ES-I3 (cell line): ENCODE results near the gene ZNF207.
"Not testable (repeated sequence)": the region's sequence is repeated elsewhere in the genome, so short reads cannot be mapped to it uniquely, and the experiment has no call there.

Experiments
- H3K36me3 ChIP-seq: 2 replicates; pipeline ENCODE4 v1.6.1; 2013; ENCODE audit warnings: mild to moderate bottlenecking, low read length, control low read depth, moderate library complexity; ENCODE audit not compliant: insufficient read depth
- H3K4me1 ChIP-seq: 2 replicates; pipeline ENCODE4 v1.6.1; 2013; ENCODE audit warnings: mild to moderate bottlenecking, control low read depth, low read length; ENCODE audit not compliant: insufficient read depth
- H3K9ac ChIP-seq: 2 replicates; pipeline ENCODE4 v1.6.1; 2013; ENCODE audit warnings: low read depth, mild to moderate bottlenecking, low read length, moderate library complexity
- H3K9me3 ChIP-seq: 2 replicates; pipeline ENCODE4 v1.6.1; 2013; ENCODE audit warnings: mild to moderate bottlenecking, low read length, moderate library complexity; ENCODE audit not compliant: control insufficient read depth, insufficient read depth

ZNF207 gene

DNA sequence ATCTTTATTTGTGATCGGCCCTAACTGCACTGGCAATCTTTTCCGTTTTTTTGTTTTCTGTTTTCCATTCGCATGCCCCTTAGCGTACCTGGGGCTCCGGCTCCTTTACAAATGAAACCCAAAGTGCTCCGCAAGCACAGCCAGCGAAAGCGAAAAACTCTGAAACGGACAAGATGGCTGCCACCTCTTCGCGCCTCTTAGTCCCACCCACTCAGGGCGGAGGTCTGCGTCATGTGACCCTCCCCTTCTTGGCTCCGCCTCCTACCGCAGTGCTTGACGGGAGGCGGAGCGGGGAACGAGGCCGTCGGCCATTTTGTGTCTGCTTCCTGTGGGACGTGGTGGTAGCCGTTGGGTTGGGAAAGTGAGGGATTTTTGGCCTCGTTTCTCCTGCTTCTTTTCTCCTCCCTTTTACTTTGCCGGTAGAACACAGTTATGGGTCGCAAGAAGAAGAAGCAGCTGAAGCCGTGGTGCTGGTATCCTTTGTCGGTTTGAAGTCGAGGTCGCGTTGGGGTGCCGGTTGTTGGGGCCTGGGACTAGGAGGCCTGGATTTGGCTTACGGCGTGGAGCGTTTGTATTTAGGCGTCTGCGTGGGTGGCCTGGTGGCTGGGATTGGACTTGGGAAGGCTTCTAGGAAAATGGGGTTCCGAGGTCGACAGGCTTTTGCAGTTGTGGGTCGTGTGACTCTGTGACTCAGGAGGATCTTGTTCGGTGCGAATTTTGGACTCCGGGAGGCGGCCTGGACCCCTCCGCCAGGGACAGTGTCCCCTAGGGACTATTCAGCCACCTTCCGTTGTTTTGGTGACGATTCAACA lies at the start of gene ZNF207:
ZNF207 (plus strand) TSS at position 304 of the 812 bp plus-strand sequence; CDS start at position 433, 129 bp downstream.
- Histone ChIP-seq H3K9ac (peak within 1 kb of the TSS; percentile 98), H3K36me3 (peaks cover 7% of the 10 kb centered on the region), H3K9me3 (no peaks in the 10 kb centered on the region), H3K4me1 (peaks cover 7% of the 10 kb centered on the region; the same call in 1 of the 2 replicates)

DNA sequence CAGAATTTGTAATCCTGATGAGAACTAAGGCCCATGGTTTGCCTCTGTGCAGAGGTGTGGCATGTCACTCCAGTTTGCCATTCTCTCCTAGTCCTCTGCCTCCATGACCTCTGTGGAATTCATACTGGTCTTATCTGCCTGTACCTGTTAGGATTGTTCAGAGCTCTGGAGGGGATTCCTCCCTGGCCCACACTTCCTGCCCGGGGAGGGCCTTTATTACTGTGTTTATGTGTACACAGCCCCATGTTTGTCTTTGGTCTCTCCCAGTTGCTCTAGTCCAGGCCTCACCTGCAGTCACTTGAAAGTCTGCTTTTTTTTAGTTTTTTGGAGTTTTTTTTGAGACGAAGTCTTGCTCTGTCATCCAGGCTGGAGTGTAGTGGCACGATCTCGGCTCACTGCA lies 47.9 kb upstream of the ZNF207 start:
- H3K9ac ChIP-seq, result no peak overlapping the region
- H3K4me1 ChIP-seq, result peaks cover 31% of the 10 kb centered on the region
- no peaks in the 10 kb centered on the region for H3K9me3 ChIP-seq

DNA sequence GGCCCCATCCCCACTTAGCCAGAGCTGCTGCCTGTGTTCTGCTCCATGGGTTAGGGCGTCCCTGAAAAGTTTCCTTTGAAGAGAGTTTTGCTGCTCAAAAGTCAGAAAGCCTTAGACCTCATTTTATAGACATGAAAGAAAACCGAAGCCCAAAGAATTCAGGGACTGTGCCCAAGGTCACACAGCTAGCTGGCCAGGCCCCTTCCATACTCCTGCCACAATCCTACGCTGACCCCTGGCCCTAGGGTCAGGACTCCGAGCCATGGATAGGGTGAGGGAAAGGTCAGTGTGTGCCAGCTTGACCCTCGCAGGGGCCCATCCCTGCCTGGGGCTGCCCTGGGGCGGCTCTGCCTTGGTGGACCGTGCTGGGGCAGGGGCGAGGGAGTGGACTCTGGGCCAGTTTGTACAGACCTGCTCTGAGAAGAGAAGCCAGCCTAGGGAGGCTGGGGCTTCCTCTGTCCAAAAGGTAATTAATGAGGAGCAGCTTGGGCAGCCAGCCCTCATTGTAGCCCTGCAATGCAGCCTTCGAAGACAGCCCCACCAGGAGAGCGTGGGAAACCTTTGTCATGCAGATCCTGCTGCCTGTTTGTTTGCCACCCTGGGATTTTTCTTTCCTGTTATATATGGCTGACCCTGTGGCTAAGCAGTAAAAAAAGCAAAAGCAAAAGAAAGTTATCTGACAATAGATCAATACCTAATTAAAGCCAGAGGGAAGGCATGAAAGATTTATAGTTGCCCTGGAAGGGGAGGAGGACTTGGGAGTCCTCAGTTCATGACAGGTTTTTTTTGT lies 46.9 kb upstream of the ZNF207 start:
- Histone ChIP-seq H3K4me1 (peaks cover 31% of the 10 kb centered on the region), H3K9ac (no peak overlapping the region), H3K9me3 (no peaks in the 10 kb centered on the region), H3K36me3 (no peaks in the 10 kb centered on the region)

More for the DNA sequence above, 47.9 kb upstream of the ZNF207 start:
- H3K36me3 ChIP-seq, result no peaks in the 10 kb centered on the region

DNA sequence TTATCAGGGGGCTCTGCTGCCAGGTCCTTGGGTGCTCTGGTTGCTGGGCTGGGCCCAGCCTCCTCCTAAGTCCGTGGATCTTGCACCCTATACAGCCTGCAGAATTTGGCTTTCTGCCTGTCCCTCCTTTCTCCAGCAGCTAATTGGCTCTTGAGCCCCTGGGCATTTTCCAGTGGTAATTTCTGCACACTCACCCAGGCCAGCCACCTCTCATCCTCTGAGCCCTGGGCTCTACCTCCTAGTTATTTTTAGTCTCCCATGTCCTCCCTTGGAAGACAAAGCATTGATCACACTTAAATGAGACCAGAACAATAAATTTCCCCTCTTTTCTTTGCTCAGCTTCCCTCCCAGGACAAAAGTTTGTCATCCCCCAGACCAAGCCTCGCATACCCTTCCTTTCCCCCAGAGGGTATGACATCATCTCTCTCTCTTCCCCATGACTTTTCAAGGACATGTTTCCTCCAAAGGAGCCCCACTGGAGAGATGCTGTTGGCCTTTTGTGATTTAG lies 46.1 kb upstream of the ZNF207 start:
- Histone ChIP-seq H3K9me3 (no peaks in the 10 kb centered on the region), H3K9ac (no peak overlapping the region), H3K36me3 (no peaks in the 10 kb centered on the region), H3K4me1 (peaks cover 31% of the 10 kb centered on the region)

DNA sequence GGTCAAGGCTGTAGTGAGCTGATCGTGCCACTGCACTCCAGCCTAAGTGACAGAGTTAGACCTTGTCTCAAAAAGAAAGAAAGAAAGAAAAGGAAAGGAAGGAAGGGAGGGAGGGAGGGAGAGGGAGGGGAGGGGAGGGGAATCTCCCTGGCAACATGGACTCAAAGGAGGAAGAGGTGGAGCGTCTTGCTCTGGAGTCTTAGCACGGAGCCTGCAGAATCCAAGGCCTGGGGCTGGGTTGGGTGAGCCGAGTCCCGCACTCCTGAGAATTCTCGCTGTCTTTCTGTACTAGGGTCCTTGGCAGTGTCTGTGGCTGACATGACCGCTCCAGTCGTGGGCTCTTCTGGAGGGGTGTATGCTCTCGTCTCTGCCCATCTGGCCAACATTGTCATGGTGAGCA lies 44.9 kb upstream of the ZNF207 start:
- Histone ChIP-seq H3K9me3 (no peaks in the 10 kb centered on the region), H3K9ac (no peak overlapping the region), H3K36me3 (no peaks in the 10 kb centered on the region), H3K4me1 (peaks cover 31% of the 10 kb centered on the region)

DNA sequence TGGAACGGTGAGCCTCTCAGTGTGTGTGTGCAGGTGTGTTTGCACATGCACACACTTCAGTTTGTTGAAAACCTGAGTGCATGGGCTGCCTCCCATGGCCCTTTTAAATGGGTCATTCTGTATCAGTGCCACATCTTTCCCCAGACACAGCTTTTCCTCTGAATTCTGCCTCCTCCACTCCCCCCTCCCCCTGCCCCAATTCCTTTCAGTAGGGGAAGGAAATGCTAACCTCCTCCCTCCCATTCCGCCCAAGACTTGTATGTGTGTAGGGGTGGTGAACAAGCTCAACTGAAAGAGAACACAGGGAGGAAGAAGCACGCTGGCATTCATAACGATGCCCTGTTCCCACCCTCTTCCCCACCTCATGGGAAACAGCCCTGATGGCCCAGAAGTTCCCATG lies 42.3 kb upstream of the ZNF207 start:
- Histone ChIP-seq H3K9me3 (no peaks in the 10 kb centered on the region), H3K4me1 (peaks cover 24% of the 10 kb centered on the region), H3K9ac (no peak overlapping the region), H3K36me3 (no peaks in the 10 kb centered on the region)

DNA sequence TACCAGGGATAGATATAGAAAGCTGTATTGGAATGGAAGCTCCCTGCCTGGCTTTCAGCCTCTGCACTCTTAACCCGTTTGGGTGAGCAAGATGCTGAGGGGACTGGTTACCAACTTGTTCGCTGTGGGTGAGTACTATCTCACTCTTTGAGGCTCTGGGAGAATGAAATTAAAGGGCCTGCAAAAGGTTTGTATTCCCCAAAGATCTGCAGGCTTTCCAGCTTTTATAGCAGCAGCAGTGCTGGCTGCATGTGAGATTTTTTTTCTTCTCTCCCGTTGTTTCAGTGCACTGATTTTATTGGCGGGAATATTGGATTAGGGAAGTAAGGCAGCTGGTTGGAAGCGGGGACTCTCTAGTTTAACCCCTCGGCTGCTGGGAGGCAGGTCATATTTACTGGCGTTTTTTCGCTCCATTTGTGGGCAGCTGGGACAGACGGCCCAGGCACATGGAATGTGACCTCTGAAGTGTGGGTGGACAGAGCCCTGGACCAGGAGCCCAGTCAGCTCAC lies 38.9 kb upstream of the ZNF207 start:
- Histone ChIP-seq H3K36me3 (no peaks in the 10 kb centered on the region), H3K9me3 (no peaks in the 10 kb centered on the region), H3K4me1 (no peaks in the 10 kb centered on the region), H3K9ac (no peak overlapping the region)

DNA sequence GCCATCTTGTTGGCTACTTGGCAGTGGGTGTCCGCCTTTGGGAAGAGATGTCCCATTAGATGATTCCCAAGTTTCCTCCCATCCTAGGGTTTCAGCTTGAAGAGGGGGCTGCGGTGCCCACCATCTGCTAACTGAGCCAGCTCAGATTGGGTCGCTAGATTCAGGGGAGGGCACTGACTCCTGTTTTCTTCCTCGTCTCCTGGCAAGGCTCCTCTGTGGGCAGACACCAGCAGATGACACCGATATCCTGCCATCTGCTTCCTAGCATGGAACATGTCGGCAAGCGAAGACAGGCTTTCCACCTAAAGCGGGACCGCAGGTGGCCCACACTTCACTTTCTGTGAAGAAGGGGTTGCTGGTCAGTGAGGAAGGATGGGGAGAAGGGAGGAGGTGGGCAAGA lies 35.3 kb upstream of the ZNF207 start:
- no peaks in the 10 kb centered on the region for H3K36me3 ChIP-seq
- H3K9me3 ChIP-seq, result no peaks in the 10 kb centered on the region
- H3K9ac ChIP-seq, result no peak overlapping the region
- H3K4me1 ChIP-seq, result no peaks in the 10 kb centered on the region

DNA sequence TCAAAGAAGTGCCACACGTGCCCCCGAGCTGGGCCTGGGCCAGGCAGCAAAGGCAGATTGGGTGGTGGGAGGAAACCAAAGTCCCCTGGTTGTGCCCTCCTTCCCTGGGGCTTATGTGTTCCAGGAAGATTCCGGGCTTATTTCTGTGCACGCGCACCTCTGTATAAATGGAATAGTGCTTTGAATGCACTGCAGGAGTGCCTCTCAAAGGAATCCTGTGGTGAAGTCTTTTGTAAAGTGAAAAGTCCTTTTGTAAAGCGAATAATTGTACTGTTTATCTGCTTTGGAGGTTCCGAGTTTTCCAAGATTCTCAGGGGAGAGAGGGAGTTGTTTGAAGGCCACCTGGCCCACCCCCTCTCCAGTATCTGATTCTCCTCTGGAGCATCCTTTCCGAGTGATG lies 34.8 kb upstream of the ZNF207 start:
- no peaks in the 10 kb centered on the region for H3K36me3 ChIP-seq

DNA sequence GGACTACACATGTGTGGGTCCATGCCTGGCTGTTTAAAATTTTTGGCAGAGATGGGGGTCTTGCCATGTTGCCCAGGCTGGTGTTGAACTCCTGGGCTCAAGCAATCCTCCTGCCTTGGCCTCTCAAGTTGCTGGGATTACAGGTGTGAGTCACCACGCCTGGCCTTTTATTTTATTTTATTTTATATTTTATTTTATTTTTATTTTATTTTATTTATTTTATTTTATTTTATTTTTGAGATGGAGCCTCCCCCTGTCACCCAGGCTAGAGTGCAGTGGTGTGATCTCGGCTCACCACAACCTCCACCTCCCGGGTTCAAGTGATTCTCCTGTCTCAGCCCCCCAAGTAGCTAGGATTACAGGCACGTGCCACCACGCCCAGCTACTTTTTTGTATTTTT lies 33.3 kb upstream of the ZNF207 start:
- H3K9ac ChIP-seq, H3K36me3 ChIP-seq, H3K9me3 ChIP-seq, H3K4me1 ChIP-seq: not testable (repeated sequence)

More for the DNA sequence above, 34.8 kb upstream of the ZNF207 start:
- Histone ChIP-seq H3K9ac (no peak overlapping the region), H3K4me1 (no peaks in the 10 kb centered on the region), H3K9me3 (no peaks in the 10 kb centered on the region)

DNA sequence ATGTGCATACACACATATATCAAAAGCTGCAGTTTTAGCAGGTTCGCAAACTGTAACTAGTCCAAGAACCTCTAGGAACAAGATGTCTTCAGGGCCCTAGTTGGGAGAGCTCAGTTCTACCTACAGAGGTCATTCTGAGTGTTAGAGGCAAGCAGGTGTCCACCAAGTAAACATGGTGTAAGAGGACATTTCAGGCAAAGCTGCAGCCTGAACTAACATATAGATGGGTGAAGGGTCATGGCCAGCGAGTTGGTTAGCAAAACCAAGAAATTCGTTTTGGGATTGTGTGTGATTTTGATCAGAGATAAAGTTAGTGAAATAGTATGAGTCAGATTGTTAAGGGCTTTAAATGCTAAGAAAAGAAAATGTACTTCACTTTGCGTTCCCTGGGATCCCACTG lies 32.6 kb upstream of the ZNF207 start:
- no peaks in the 10 kb centered on the region for H3K9me3 ChIP-seq
- no peaks in the 10 kb centered on the region for H3K4me1 ChIP-seq
- no peak overlapping the region for H3K9ac ChIP-seq
- H3K36me3 ChIP-seq, result no peaks in the 10 kb centered on the region

DNA sequence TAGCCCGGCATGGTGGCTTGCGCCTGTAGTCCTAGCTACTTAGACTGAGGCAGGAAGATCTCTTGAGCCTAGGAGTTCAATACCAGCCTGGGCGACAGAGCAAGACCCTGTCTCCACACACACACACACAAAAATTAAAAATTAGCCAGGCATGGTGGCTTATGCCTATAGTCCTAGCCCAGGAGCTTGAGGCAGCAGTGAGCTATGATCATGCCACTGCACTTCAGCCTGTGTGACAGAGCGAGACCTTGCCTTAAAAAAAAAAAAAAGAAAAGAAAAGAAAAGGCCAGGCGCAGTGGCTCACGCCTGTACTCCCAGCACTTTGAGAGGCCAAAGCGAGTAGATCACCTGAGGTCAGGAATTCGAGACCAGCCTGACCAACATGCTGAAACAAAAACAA lies 31.9 kb upstream of the ZNF207 start:
- no peaks in the 10 kb centered on the region for H3K4me1 ChIP-seq
- H3K36me3 ChIP-seq, result no peaks in the 10 kb centered on the region
- H3K9me3 ChIP-seq, result no peaks in the 10 kb centered on the region
- H3K9ac ChIP-seq, result no peak overlapping the region

DNA sequence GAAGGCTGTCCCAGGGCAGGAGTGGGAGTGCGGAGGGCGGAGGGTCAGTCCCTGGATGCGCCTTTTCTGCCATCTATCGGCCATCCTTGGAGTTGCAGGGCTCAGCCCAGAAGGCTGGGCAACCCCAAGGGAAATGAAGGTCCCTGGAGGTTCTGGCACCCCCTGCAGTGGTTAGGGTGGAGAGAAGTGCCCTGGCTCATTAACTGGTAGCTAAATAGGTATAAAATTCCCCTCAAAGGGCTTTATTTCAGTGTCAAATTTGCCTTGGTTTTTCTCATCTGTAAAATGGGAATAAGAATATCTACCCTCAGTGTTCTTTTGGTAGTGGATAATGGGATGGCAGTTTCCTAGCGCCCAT lies 30.4 kb upstream of the ZNF207 start:
- Histone ChIP-seq H3K9me3 (no peaks in the 10 kb centered on the region), H3K9ac (no peak overlapping the region), H3K36me3 (no peaks in the 10 kb centered on the region), H3K4me1 (0 out of 2 replicates have a peak, but pooled peaks cover 6% of the 10 kb centered on the region)

DNA sequence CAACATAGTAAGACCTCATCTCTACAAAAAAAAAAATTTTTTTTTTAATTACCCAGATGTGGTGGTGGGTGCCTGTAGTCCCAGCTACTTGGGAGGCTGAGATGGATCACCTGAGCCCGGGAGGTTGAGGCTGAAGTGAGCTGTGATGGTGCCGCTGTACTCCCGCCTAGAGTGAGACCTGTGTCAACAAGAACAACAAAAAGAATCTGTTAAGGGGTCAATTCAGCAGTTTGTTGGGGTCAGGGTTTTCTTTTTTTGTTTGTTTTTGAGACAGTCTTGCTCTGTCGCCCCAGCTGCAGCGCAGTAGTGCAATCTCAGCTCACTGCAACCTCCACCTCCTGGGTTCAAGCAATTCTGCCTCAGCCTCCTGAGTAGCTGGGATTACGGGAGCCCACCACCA lies 29.9 kb upstream of the ZNF207 start:
- H3K4me1 ChIP-seq, H3K9me3 ChIP-seq, H3K9ac ChIP-seq, H3K36me3 ChIP-seq: not testable (repeated sequence)
